ENCODE data around the gene ENTPD7.
"Not testable (repeated sequence)": the region's sequence is repeated elsewhere in the genome, so short reads cannot be mapped to it uniquely, and the experiment has no call there.

ENTPD7 gene

DNA sequence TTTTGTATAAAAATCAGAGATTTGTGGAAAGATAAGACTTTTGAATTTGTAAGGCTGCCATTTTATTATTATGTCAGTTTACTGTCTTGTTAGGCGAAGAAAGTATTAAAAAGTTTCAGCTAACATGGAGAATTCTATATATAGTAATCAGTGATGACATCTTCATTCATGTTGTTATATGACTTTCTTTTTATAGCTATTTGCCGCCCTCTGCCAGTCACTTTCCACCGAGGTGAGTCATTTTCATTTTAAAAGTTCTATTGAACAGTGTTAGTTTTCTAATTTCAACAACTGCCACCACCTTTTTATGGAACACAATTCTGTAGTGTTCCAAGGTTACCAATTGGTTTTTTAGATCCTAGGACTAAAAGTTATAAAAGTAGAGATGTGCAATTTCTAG, 84.5 kb downstream of the ENTPD7 start:
- DNase-seq (ENCODE audit: low read depth in 2 of 2), result no peak

DNA sequence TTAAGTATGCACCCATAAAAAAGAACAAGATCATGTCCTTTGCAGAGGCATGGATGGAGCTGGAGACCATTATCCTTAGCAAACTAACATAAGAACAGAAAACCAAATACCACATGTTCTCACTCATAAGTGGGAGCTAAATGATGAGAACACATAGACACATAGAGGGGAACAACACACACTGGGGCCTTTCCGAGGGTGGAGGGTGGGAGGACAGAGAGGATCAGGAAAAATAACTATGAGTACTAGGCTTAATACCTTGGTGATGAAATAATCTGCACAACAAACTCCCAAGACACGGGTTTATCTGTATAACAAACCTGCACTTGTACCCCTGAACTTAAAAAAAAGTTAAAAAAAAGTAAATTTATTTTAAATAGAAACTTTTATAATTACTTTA, 86.9 kb downstream of the ENTPD7 start:
- DNase-seq (ENCODE audit: low read depth in 2 of 2), result not testable (repeated sequence)

DNA sequence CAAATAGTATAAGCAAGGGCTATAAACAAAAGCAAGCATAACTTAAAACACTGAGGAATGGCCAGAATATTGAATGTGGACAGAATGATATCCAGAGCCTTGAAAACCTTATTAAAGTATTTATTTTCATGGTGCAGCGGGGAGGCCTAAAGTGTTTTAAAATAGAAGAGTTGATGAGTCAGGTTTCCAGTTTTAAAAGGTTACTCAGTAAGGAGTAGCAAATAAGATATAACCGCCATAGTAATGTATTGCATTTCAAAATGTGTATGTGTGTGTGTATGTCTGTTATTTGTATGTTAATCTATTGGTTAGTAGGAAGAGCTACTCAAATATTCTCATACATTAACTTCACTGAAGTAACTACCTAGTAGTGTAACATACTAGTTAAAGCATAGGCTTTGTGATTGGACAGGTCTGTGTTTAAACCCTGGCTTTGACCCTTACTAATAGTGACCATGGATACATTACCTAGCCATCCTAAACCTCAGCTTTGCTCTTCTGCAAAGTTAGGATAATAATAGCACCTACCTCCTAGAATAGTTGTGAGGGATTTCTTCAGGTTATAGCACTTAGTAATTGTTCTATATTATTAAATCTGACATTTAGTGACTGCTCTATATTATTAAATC, 89.6 kb downstream of the ENTPD7 start:
- DNase-seq (ENCODE audit: low read depth in 2 of 2), result no peak

DNA sequence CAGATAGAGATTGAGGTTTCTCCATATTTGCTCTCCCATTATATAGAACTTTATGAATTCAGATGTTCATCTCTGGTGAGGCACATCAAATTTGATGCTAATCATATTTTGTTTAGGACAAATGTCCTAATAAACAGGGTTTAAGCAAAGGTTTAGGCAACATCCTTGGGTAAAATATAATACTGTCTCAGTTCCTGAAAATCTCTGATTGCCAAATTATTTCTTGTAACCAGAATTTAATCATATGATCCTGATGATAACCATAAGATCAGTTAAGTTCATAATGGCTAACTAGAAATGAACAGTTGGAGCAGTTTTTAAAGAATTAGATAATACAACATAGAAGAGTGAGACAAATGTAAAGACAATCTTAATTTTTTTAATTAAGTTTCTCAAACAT, 91.3 kb downstream of the ENTPD7 start:
- no peak for DNase-seq (ENCODE audit: low read depth in 2 of 2)

DNA sequence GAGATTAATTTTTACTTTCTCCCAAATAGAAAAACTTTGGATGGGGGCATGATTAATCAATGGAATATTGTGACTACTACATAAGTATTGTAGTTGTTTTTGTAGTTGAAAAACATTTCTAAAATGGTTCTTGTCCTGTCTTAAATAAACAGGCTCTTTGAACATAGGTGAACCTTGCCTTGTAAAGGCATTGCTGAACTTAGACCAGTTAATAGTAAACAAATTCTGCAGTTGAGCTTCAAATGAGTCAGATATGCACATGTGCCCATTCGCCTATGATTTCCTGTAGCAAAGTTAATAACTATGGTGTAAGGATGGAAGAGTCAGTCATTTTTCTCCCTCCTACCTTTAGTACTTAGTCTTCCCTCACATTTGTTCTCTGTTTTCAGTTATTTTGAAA, 95.4 kb downstream of the ENTPD7 start:
- DNase-seq (ENCODE audit: low read depth in 2 of 2), result no peak
